CD4-positive, alpha-beta T cell treated with Interferon alpha-2 for 1 hour (primary cell): ENCODE measurements around the gene RC3H2.
"Not testable (repeated sequence)": the region's sequence is repeated elsewhere in the genome, so short reads cannot be mapped to it uniquely, and the experiment has no call there.

Experiments
- DNase-seq, 2 donors: peaks; one replicate each; pipeline ENCODE4 v3.0.0-alpha.2; 2020 to 2022

RC3H2 gene

DNA sequence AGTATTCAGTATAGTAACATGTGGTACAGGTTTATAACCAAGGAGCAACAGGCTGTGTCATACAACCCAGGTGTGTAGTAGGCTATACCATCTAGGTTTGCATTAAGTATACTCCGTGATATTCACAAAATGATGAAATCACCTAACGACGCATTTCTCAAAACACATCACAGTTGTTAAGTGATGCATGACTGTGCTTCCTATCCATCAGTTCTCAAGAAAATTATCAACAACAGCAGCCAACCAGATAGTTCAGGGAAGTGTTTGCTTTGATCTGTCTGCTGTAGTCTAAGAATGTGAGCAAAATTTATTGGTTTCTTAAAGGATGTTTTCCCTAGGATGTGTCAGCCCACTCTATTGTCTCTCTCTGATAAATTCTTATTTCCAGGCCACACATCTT is 18.8 kb upstream of the RC3H2 start:
- DNase-seq: no peak

DNA sequence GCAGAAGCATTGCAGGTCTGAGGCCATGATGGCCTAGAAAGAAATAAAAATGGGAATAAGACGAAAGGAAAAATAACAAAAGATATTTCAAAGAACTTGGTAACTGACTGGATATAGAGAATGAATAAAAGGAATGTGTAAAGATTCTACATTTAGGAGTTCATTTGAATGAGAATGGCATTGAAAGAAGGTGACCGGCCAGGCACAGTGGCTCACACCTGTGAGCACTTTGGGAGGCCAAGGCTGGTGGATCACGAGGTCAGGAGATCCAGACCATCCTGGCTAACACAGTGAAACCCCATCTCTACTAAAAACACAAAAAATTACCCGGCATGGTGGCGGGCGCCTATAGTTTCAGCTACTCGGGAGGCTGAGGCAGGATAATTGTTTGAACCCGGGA is 17.6 kb upstream of the RC3H2 start:
- DNase-seq: no peak

DNA sequence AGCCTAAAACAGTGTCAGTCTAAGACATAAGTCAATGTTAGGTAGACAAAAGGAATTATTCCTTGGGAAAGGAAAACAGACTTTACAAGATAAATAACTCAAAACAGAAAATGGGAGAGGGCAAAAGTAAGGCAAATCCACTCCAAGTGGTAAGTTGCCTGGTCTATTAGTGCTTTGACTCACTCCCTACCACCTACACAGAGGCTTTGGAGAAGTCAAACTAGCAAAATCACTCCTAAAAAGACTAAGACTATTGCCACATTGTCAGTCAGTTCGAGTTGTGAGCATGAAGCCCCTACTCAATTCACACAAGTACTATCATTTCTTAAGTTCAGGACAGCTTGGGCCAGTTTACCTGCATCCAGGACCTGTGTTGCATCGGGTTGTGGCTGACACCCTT is 13.2 kb upstream of the RC3H2 start:
- no peak for DNase-seq

DNA sequence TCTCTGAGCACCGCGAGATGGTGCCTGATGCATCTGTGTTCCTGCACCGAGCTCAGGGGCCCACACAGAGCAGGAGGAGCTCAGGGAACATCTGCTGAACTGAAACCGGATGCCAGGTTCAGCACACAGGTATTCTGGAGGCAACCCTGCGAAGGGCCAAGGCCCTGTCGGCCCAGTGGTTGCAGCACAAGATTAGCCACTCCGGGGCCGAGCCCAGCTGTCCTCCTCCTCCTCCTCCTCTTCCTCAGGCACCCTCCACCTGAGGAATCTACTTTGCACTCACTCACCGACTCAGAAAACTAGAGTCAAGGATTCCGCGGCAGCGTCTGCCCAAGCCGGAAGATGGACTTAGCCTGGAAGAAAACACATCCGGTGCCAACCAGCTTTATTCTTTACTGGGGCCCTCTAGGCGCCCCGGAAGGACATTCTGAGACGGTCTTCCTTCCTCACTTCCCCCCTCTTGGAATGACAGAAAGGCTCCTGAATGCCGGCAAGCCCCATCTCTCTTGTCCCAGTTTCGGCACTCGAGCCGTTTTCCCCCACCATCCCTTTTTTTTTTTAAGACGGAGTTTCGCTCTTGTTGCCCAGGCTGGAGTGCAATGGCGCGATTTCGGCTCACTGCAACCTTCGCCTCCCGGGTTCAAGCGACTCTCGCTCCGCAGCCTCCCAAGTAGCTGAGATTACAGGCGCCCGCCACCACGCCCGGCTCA is 8.0 kb upstream of the RC3H2 start, which contains the start of gene ZBTB6:
TSS of gene ZBTB6 (minus strand) at position 360 of the 710 bp plus-strand sequence. CDS start 1,251 bp downstream, outside the sequence.
- peak; percentile 68 to 77 for DNase-seq

DNA sequence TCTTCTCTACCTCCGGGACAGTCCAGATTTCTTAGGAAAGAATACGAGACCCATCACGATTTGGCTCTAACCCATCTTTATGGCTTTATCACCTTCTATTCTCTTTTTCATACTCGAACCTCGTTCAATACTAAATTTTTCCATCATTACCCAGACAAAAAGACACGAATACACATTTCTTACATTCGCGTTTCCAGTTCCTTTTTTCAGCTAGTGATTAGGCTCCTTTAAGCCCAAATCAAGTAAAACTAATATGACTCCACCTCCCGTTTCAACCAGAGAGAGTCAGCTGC is 7.5 kb upstream of the RC3H2 start:
- DNase-seq: no peak

- DNase-seq: not testable (repeated sequence)
Observed at GRCh38 chr9:122906122-122906521, 963 bp upstream of the RC3H2 start.

GRCh38 chr9:122904466-122904822 is 715 bp downstream of the RC3H2 start:
- peak in 1 of 2 donors; percentile 37 for DNase-seq

DNA sequence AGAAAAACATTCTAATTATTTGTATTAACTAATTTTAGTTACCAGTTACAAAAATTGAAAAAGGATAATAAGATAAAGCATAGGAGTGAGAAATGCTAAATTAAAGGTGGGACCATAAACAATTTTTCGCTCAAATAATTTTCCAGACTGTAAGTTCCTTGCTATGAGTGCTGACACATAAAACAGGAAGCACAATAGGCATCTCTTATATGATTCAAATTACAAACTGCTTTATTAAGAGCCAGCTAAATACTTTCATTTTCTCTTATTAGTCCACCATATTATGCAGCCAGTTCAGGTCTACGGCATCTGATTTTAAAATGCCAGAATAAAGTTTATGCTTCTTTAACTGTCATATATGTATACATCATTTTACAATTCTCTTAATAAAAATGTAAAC is 4.4 kb downstream of the RC3H2 start:
- DNase-seq: peak in 1 of 2 donors; percentile 48

DNA sequence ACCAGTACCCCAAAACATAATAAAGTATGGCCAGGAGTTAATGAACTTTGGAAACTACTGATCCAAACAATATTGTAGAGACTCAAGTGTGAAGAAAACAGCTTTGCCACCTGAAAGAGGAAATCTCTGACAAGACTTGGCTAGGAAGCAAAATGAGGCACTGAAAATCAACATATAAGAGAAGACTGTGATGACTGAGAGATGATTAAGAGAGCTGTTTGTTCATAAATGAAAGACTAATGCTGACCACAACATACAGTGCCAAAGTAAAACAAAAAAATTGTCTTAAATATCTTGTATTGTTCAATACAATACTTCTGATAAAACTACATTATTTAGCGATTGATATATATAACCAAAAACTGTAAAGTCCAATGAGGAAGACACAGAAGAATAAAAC is 7.2 kb downstream of the RC3H2 start:
- DNase-seq: no peak

GRCh38 chr9:122888480-122888879 is 16.7 kb downstream of the RC3H2 start:
- DNase-seq: no peak

DNA sequence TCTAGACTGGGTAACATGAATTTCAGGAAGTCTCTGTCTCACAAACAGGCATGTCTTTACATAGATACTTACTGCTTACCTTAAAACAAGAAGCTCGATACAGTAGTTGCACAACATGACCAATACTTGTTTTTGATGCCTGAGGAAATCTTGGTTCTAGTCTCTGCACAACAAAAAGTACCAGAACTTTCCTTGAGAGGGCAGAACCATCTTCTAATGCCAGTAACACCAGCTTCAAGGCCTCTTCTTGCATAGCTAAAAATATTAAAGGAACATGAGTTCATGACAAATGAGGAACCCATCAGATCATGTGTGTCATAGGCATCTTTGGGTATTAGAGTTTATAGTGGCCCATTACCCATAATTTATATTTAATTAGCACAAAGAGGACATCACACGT is 22.0 kb downstream of the RC3H2 start:
- DNase-seq: no peak

DNA sequence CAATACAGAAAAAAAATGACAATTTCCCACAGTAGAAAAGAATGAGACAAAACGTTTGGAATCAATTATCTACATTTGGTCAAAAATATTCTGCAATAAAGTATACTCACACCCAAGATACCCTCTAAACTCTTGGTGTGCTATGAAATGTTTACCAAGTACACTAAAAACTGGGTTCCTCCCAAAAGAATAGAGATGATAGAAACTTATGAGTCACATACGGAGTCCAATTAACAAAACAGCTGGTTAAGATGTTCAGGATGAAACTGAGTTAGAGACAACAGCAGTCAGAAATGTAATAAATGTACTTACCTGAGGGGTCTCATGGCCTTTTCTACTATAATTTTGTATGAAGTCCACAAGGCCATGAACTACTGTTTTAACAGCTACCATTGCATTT is 25.7 kb downstream of the RC3H2 start:
- DNase-seq: no peak

- no peak for DNase-seq
Observed at GRCh38 chr9:122875523-122875922, 29.6 kb downstream of the RC3H2 start.

- not testable (repeated sequence) for DNase-seq
Observed at GRCh38 chr9:122867276-122867675, 37.9 kb downstream of the RC3H2 start.

- DNase-seq: no peak
Observed at GRCh38 chr9:122866079-122866478, 39.1 kb downstream of the RC3H2 start.

- no peak for DNase-seq
Observed at GRCh38 chr9:122865300-122865699, 39.9 kb downstream of the RC3H2 start.

- DNase-seq: no peak
Observed at GRCh38 chr9:122863407-122863806, 41.8 kb downstream of the RC3H2 start.

- no peak for DNase-seq
Observed at GRCh38 chr9:122860319-122861142, 44.6 kb downstream of the RC3H2 start.

- no peak for DNase-seq
Observed at GRCh38 chr9:122857815-122858214, 47.3 kb downstream of the RC3H2 start.

DNA sequence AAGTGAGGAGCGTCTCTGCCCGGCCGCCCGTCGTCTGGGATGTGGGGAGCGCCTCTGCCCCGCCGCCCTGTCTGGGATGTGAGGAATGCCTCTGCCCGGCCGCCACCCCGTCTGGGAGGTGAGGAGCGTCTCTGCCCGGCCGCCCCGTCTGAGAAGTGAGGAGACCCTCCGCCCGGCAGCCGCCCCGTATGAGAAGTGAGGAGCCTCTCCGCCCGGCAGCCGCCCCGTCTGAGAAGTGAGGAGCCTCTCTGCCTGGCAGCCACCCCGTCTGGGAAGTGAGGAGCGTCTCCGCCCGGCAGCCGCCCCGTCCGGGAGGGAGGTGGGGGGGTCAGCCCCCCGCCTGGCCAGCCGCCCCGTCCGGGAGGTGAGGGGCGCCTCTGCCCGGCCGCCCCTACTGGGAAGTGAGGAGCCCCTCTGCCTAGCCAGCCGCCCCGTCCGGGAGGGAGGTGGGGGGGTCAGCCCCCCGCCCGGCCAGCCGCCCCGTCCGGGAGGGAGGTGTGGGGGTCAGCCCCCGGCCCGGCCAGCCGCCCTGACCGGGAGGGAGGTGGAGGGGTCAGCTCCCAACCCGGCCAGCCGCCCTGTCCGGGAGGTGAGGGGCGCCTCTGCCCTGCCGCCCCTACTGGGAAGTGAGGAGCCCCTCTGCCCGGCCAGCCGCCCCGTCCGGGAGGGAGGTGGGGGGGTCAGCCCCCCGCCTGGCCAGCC is 52.9 kb downstream of the RC3H2 start:
- DNase-seq: not testable (repeated sequence)

DNA sequence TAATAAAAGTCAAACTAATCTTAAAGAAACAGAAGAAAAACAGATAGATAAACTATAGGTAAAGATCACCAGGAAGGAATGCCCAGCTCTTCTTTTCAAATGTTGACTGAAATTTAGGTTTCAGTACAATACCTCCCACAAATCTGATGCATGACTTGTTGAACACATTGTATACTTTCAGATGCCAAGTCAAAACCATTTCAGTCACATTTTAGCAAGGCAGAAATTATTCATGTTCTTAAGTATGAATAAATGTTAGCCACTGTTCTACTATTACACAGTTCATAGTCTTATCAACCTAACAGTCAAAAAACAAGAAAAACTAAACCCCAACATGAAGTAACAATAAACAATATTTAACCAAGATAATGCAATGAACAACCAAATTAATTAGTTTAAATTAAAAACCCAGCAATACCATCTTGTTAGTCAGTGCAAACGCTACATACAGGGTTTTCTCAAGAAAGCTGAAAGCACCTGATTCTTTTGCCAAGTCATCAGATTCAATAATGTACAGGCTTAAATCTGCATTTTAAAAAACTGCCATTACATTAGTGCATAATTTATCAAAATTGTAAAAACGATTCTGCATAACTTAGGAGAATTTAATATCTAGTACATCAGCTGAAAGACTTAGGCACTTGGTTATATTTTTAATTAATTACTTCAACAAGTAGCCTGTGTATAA is 56.8 kb downstream of the RC3H2 start:
- DNase-seq: no peak

GRCh38 chr9:122846371-122846940 is 58.7 kb downstream of the RC3H2 start:
- DNase-seq: peak in 1 of 2 donors; percentile 53

DNA sequence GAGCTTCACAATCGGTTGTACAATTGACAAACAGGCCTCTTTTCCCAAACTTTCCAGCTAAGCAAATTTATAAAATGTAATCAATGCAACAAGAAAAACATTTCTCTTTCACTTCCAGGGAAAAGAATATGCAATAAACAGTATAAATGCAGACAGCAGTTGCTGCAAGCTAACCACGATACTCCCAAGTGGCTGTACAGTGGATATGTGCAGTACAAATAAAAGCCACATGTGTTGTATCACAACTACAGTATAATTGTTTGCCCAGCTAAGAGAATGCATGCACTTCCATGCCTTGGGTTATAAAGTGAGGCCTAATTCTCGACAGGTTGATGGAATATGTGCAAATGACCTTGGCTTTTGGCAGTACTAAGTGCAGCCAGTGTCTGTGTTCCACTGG is 60.0 kb downstream of the RC3H2 start:
- no peak for DNase-seq
